Measurements from ENCODE around the gene RPL18. TPM values are rescaled to one million over a fixed set of nuclear protein-coding genes. Genes with fewer than 3 reads are reported as not detected.

Gene RPL18
- total and polyA plus RNA-seq, 9 of the 15 experiments (the other 6 are each of a cell fraction or from before 2014, with no cell fraction given), result 312 to 2,635 (median 1,653) TPM

GRCh38 chr19:48644839-48645619, 26.1 kb upstream of the RPL18 start (continued):
- TF ChIP-seq, protein P1, sequence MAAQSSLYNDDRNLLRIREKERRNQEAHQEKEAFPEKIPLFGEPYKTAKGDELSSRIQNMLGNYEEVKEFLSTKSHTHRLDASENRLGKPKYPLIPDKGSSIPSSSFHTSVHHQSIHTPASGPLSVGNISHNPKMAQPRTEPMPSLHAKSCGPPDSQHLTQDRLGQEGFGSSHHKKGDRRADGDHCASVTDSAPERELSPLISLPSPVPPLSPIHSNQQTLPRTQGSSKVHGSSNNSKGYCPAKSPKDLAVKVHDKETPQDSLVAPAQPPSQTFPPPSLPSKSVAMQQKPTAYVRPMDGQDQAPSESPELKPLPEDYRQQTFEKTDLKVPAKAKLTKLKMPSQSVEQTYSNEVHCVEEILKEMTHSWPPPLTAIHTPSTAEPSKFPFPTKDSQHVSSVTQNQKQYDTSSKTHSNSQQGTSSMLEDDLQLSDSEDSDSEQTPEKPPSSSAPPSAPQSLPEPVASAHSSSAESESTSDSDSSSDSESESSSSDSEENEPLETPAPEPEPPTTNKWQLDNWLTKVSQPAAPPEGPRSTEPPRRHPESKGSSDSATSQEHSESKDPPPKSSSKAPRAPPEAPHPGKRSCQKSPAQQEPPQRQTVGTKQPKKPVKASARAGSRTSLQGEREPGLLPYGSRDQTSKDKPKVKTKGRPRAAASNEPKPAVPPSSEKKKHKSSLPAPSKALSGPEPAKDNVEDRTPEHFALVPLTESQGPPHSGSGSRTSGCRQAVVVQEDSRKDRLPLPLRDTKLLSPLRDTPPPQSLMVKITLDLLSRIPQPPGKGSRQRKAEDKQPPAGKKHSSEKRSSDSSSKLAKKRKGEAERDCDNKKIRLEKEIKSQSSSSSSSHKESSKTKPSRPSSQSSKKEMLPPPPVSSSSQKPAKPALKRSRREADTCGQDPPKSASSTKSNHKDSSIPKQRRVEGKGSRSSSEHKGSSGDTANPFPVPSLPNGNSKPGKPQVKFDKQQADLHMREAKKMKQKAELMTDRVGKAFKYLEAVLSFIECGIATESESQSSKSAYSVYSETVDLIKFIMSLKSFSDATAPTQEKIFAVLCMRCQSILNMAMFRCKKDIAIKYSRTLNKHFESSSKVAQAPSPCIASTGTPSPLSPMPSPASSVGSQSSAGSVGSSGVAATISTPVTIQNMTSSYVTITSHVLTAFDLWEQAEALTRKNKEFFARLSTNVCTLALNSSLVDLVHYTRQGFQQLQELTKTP (IDR thresholded peaks at IDR 0.05; ENCODE audit: low read depth in 1 of 2, partially characterized antibody in 2 of 2), result peak; percentile 85 to 100
- TF ChIP-seq ZNF589 (CRISPR knock-in tag; IDR thresholded peaks at IDR 0.05; ENCODE audit: low read depth), result 0 out of 2 replicates have a peak, but pooled peaks have one; percentile 46
- peak; percentile 5 for TF ChIP-seq RBBP5 (IDR thresholded peaks at IDR 0.05; ENCODE audit: borderline replicate concordance, insufficient read depth, low read length, poor library complexity, severe bottlenecking)
- 0 out of 2 replicates have a peak, but pooled peaks have one; percentile 14 for TF ChIP-seq MYC (IDR thresholded peaks at IDR 0.05; ENCODE audit: low read depth, low read length)
- no peak for TF ChIP-seq MYC (CRISPR knock-in tag; IDR thresholded peaks at IDR 0.05; ENCODE audit: borderline replicate concordance, low read depth)
- no peak for TF ChIP-seq TRIM24 (IDR thresholded peaks at IDR 0.05)
- TF ChIP-seq E2F3 (CRISPR knock-in tag; IDR thresholded peaks at IDR 0.05), result no peak
- no peak for TF ChIP-seq ZNF347 (CRISPR knock-in tag; IDR thresholded peaks at IDR 0.05; ENCODE audit: low read depth)
- peak; percentile 96 for TF ChIP-seq ZNF644 (tag; IDR thresholded peaks at IDR 0.05; ENCODE audit: low read depth)
- TF ChIP-seq, protein P2, sequence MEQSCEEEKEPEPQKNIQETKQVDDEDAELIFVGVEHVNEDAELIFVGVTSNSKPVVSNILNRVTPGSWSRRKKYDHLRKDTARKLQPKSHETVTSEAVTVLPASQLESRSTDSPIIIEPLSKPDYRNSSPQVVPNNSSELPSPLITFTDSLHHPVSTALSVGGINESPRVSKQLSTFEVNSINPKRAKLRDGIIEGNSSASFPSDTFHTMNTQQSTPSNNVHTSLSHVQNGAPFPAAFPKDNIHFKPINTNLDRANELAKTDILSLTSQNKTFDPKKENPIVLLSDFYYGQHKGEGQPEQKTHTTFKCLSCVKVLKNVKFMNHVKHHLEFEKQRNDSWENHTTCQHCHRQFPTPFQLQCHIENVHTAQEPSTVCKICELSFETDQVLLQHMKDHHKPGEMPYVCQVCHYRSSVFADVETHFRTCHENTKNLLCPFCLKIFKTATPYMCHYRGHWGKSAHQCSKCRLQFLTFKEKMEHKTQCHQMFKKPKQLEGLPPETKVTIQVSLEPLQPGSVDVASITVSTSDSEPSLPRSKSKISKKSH (CRISPR knock-in tag; IDR thresholded peaks at IDR 0.05), result no peak
- TF ChIP-seq BCL6 (CRISPR knock-in tag; IDR thresholded peaks at IDR 0.05), result 0 out of 2 replicates have a peak, but pooled peaks have one; percentile 18
- peak; percentile 82 for TF ChIP-seq MBD2 (IDR thresholded peaks at IDR 0.05; ENCODE audit: borderline replicate concordance, low read depth)
- TF ChIP-seq SIN3A (IDR thresholded peaks at IDR 0.05; ENCODE audit: borderline replicate concordance in 2 of 2, control insufficient read depth in 1 of 2, low read depth in 2 of 2, low read length in 2 of 2), result no peak
- 0 out of 2 replicates have a peak, but pooled peaks have one; percentile 41 for TF ChIP-seq CREB3 (tag; conservative IDR thresholded peaks at IDR 0.05; ENCODE audit: low read depth)
- TF ChIP-seq, protein P3, sequence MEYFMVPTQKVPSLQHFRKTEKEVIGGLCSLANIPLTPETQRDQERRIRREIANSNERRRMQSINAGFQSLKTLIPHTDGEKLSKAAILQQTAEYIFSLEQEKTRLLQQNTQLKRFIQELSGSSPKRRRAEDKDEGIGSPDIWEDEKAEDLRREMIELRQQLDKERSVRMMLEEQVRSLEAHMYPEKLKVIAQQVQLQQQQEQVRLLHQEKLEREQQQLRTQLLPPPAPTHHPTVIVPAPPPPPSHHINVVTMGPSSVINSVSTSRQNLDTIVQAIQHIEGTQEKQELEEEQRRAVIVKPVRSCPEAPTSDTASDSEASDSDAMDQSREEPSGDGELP (CRISPR knock-in tag; IDR thresholded peaks at IDR 0.05; ENCODE audit: borderline replicate concordance), result peak; percentile 74
- no peak for TF ChIP-seq SMAD1 (IDR thresholded peaks at IDR 0.05; ENCODE audit: low read depth, low read length, partially characterized antibody)
- TF ChIP-seq ZNF584 (CRISPR knock-in tag; IDR thresholded peaks at IDR 0.05; ENCODE audit: low read depth), result peak; percentile 81
- TF ChIP-seq ZNF41 (CRISPR knock-in tag; conservative IDR thresholded peaks at IDR 0.05), result 0 out of 2 replicates have a peak, but pooled peaks have one; percentile 34
- TF ChIP-seq LEF1 (IDR thresholded peaks at IDR 0.05), result peak; percentile 38; the same call in 1 of the 2 replicates

Data from K562 (cell line).